T-helper 17 cell (primary cell): ENCODE results near the gene ADAMTS17. TPM values are rescaled to one million over a fixed set of nuclear protein-coding genes. Genes with fewer than 3 reads are reported as not detected.

Experiments
- ATAC-seq: fragments of 150-1000 bp; cut with Tn5 transposase; 2 replicates; pipeline ENCODE4 v1.10.0; 2021; ENCODE audit warnings: mild to moderate bottlenecking, moderate library complexity
- DNase-seq, 3 donors: peaks; one replicate each; pipeline versions ENCODE4 v3.0.0 to v3.0.0-alpha.2; 2020 to 2021
- H3K9me3 ChIP-seq: one replicate; pipeline ENCODE4 v1.7.0; 2013; ENCODE audit warnings: low read length, mild to moderate bottlenecking; ENCODE audit not compliant: control insufficient read depth, poor library complexity, severe bottlenecking
- H3K27ac Mint-ChIP-seq: one replicate; pipeline ENCODE4 v1.8.0; 2022; ENCODE audit warnings: mild to moderate bottlenecking, moderate library complexity, mixed read lengths
- H3K27me3 Mint-ChIP-seq: one replicate; pipeline ENCODE4 v1.8.0; 2022; ENCODE audit warnings: mixed read lengths
- H3K36me3 Mint-ChIP-seq: one replicate; pipeline ENCODE4 v1.8.0; 2022; ENCODE audit warnings: low read depth, mixed read lengths
- H3K4me1 Mint-ChIP-seq: one replicate; pipeline ENCODE4 v1.8.0; 2022; ENCODE audit warnings: mild to moderate bottlenecking, mixed read lengths
- H3K4me3 Mint-ChIP-seq: one replicate; pipeline ENCODE4 v1.8.0; 2022; ENCODE audit warnings: mild to moderate bottlenecking, moderate library complexity, mixed read lengths
- total RNA-seq, 4 donors: library from RNA in 2 of 4; stranded (reverse) in 2 of 4; gene quantifications; one replicate each; pipeline ENCODE4 v1.2.3 and lab custom pipeline; 2022 to 2026

The ADAMTS17 gene
- total RNA-seq, 2 donors from 2014 or later: 8.1 to 10.6 TPM

GRCh38 chr15:100020614-100021013 is 321.2 kb downstream of the ADAMTS17 start:
- DNase-seq (no peak), ATAC-seq (no peak)
- Mint-ChIP-seq H3K4me1 (no peaks in the 10 kb centered on the region), H3K4me3 (no peak overlapping the region), H3K36me3 (peaks cover 5% of the 10 kb centered on the region), H3K27me3 (no peaks in the 10 kb centered on the region), H3K27ac (no peak overlapping the region)
- no peaks in the 10 kb centered on the region for H3K9me3 ChIP-seq

GRCh38 chr15:100020189-100020588 is 321.6 kb downstream of the ADAMTS17 start:
- no peaks in the 10 kb centered on the region for H3K9me3 ChIP-seq
- Mint-ChIP-seq H3K4me3 (no peak overlapping the region), H3K36me3 (peaks cover 5% of the 10 kb centered on the region), H3K4me1 (no peaks in the 10 kb centered on the region), H3K27me3 (no peaks in the 10 kb centered on the region), H3K27ac (no peak overlapping the region)
- DNase-seq: no peak
- no peak for ATAC-seq

- no peaks in the 10 kb centered on the region for H3K4me1 Mint-ChIP-seq
- no peaks in the 10 kb centered on the region for H3K27me3 Mint-ChIP-seq
- no peak overlapping the region for H3K27ac Mint-ChIP-seq
Observed at GRCh38 chr15:100019601-100020000, 322.2 kb downstream of the ADAMTS17 start.

GRCh38 chr15:100018191-100018590 is 323.6 kb downstream of the ADAMTS17 start:
- no peaks in the 10 kb centered on the region for H3K4me1 Mint-ChIP-seq
- no peaks in the 10 kb centered on the region for H3K9me3 ChIP-seq
- H3K4me3 Mint-ChIP-seq: no peak overlapping the region
- peaks cover 5% of the 10 kb centered on the region for H3K36me3 Mint-ChIP-seq
- ATAC-seq (no peak), DNase-seq (no peak)
- H3K27ac Mint-ChIP-seq: no peak overlapping the region
- no peaks in the 10 kb centered on the region for H3K27me3 Mint-ChIP-seq

More at GRCh38 chr15:100019601-100020000, 322.2 kb downstream of the ADAMTS17 start:
- DNase-seq (no peak), ATAC-seq (no peak)
- no peak overlapping the region for H3K4me3 Mint-ChIP-seq
- no peaks in the 10 kb centered on the region for H3K9me3 ChIP-seq
- H3K36me3 Mint-ChIP-seq: peaks cover 5% of the 10 kb centered on the region

GRCh38 chr15:100017140-100017539 is 324.6 kb downstream of the ADAMTS17 start:
- Mint-ChIP-seq H3K4me3 (no peak overlapping the region), H3K4me1 (no peaks in the 10 kb centered on the region), H3K27me3 (no peaks in the 10 kb centered on the region), H3K27ac (no peak overlapping the region), H3K36me3 (peaks cover 5% of the 10 kb centered on the region)
- DNase-seq: no peak
- no peak for ATAC-seq
- H3K9me3 ChIP-seq: no peaks in the 10 kb centered on the region

GRCh38 chr15:100016632-100017031 is 325.1 kb downstream of the ADAMTS17 start:
- DNase-seq (no peak), ATAC-seq (no peak)
- no peaks in the 10 kb centered on the region for H3K4me1 Mint-ChIP-seq
- H3K27me3 Mint-ChIP-seq: no peaks in the 10 kb centered on the region
- no peak overlapping the region for H3K27ac Mint-ChIP-seq
- H3K9me3 ChIP-seq: no peaks in the 10 kb centered on the region
- peaks cover 5% of the 10 kb centered on the region for H3K36me3 Mint-ChIP-seq
- H3K4me3 Mint-ChIP-seq: no peak overlapping the region

GRCh38 chr15:100011235-100011634 is 330.5 kb downstream of the ADAMTS17 start:
- no peak overlapping the region for H3K4me3 Mint-ChIP-seq
- H3K36me3 Mint-ChIP-seq: no peaks in the 10 kb centered on the region
- H3K9me3 ChIP-seq: no peaks in the 10 kb centered on the region
- no peak overlapping the region for H3K27ac Mint-ChIP-seq
- DNase-seq (no peak), ATAC-seq (no peak)
- H3K4me1 Mint-ChIP-seq: no peaks in the 10 kb centered on the region
- H3K27me3 Mint-ChIP-seq: no peaks in the 10 kb centered on the region

- no peaks in the 10 kb centered on the region for H3K9me3 ChIP-seq
- Mint-ChIP-seq H3K27ac (no peak overlapping the region), H3K36me3 (no peaks in the 10 kb centered on the region), H3K27me3 (no peaks in the 10 kb centered on the region), H3K4me3 (no peak overlapping the region), H3K4me1 (no peaks in the 10 kb centered on the region)
- DNase-seq (no peak), ATAC-seq (no peak)
Observed at GRCh38 chr15:100009372-100009771, 332.4 kb downstream of the ADAMTS17 start.

- ATAC-seq: no peak
- no peak for DNase-seq
- H3K9me3 ChIP-seq: no peaks in the 10 kb centered on the region
- no peak overlapping the region for H3K4me3 Mint-ChIP-seq
- no peak overlapping the region for H3K27ac Mint-ChIP-seq
- H3K36me3 Mint-ChIP-seq: no peaks in the 10 kb centered on the region
- no peaks in the 10 kb centered on the region for H3K27me3 Mint-ChIP-seq
- H3K4me1 Mint-ChIP-seq: no peaks in the 10 kb centered on the region
Observed at GRCh38 chr15:100008258-100008657, 333.5 kb downstream of the ADAMTS17 start.

- Mint-ChIP-seq H3K27ac (no peak overlapping the region), H3K4me3 (no peak overlapping the region), H3K36me3 (no peaks in the 10 kb centered on the region), H3K27me3 (no peaks in the 10 kb centered on the region), H3K4me1 (no peaks in the 10 kb centered on the region)
- no peaks in the 10 kb centered on the region for H3K9me3 ChIP-seq
- ATAC-seq: no peak
- no peak for DNase-seq
Observed at GRCh38 chr15:100007609-100008008, 334.2 kb downstream of the ADAMTS17 start.

GRCh38 chr15:100005715-100006114 is 336.1 kb downstream of the ADAMTS17 start:
- Mint-ChIP-seq H3K4me3 (no peak overlapping the region), H3K36me3 (no peaks in the 10 kb centered on the region), H3K27ac (no peak overlapping the region), H3K4me1 (no peaks in the 10 kb centered on the region), H3K27me3 (no peaks in the 10 kb centered on the region)
- no peaks in the 10 kb centered on the region for H3K9me3 ChIP-seq
- ATAC-seq: no peak
- no peak for DNase-seq

GRCh38 chr15:100005013-100005412 is 336.8 kb downstream of the ADAMTS17 start:
- ATAC-seq (no peak), DNase-seq (no peak)
- Mint-ChIP-seq H3K4me3 (no peak overlapping the region), H3K27ac (no peak overlapping the region), H3K27me3 (no peaks in the 10 kb centered on the region), H3K4me1 (no peaks in the 10 kb centered on the region), H3K36me3 (no peaks in the 10 kb centered on the region)
- H3K9me3 ChIP-seq: no peaks in the 10 kb centered on the region

- no peaks in the 10 kb centered on the region for H3K9me3 ChIP-seq
- Mint-ChIP-seq H3K4me3 (no peak overlapping the region), H3K36me3 (no peaks in the 10 kb centered on the region), H3K27me3 (no peaks in the 10 kb centered on the region), H3K27ac (no peak overlapping the region), H3K4me1 (no peaks in the 10 kb centered on the region)
- ATAC-seq (no peak), DNase-seq (no peak)
Observed at GRCh38 chr15:100002787-100003536, 338.8 kb downstream of the ADAMTS17 start.

GRCh38 chr15:100002086-100002620 is 339.6 kb downstream of the ADAMTS17 start:
- Mint-ChIP-seq H3K27me3 (no peaks in the 10 kb centered on the region), H3K36me3 (no peaks in the 10 kb centered on the region), H3K4me3 (no peak overlapping the region), H3K4me1 (no peaks in the 10 kb centered on the region), H3K27ac (no peak overlapping the region)
- DNase-seq (no peak), ATAC-seq (no peak)
- H3K9me3 ChIP-seq: no peaks in the 10 kb centered on the region
